NB4 (cell line): Measurements from ENCODE around the gene ATOX1.

Experiments
- DNase-seq: peaks from one replicate; pipeline ENCODE4 v3.0.0; 2010; ENCODE audit warnings: low read depth
- H3K4me3 ChIP-seq: one replicate; pipeline ENCODE4 v1.5.1; 2011; ENCODE audit warnings: mild to moderate bottlenecking, low read depth, low read length, moderate library complexity
- CTCF ChIP-seq: IDR thresholded peaks from one replicate; pipeline ENCODE4 v1.5.1; 2012; ENCODE audit warnings: low read depth, low read length
- MAX ChIP-seq: IDR thresholded peaks from 2 replicates; pipeline ENCODE4 v1.6.1; 2011; ENCODE audit warnings: low read depth, low read length
- MYC ChIP-seq: IDR thresholded peaks from 2 replicates; pipeline ENCODE4 v1.6.1; 2011; ENCODE audit warnings: low read depth, low read length
- POLR2A ChIP-seq: IDR thresholded peaks from 2 replicates; pipeline ENCODE4 v1.6.1; 2011; ENCODE audit warnings: mild to moderate bottlenecking; ENCODE audit not compliant: insufficient read length; ENCODE audit errors: extremely low read depth

The ATOX1 gene

DNA sequence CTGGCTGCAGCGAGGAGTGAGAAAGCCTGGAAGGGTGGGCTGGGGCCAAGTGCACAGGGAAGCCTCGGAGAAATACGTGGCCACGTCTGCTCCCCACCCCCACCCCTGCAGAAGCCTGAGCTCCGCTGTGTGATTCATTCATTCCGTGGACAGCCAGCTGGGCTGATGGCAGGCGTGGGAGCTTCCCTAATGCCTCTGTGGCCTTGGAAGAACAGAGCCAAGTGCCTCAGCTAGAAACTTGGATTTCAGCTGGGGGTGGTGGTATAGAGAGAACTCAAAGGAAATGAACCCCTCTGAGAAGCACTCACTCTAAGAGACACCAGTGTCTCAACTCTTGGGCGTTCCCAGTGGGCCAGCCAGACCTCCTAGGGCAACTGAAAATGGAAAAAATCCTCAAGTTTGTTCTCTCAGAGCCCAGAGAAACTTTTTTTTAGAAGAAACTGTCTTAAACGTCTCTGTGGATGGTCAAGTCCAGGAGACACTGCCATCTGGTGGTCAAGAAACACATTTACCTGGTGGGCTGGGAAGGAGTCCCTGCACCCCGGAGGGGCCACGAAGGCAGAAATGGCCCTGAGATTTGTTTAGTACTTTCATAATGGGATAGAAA, 18.0 kb downstream of the ATOX1 start:
- peak; percentile 59 for TF ChIP-seq CTCF
- TF ChIP-seq MAX, result no peak
- TF ChIP-seq MYC, result no peak
- TF ChIP-seq POLR2A, result no peak
- H3K4me3 ChIP-seq, result no peak overlapping the region
- DNase-seq, result peak; percentile 76

DNA sequence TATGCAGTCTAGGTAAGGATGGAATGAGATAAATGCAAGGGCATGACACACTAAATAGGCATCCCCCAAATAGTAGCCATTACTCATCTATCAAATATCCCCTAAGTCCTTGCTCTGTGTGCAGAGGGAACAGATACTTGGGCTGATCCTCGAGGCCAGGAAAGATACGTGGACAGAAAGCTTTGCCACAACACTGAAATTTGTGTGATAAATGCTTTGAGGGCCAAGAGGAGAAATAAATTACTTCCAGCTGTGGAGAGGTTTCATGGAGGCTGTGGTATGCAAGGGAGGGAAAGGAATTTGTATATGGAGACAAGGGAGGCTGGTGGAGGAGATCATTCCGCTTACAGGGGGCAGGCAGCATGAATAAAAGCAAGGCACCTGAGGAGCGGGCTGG, 18.5 kb downstream of the ATOX1 start:
- no peak overlapping the region for H3K4me3 ChIP-seq
- TF ChIP-seq MAX (no peak), CTCF (no peak), MYC (no peak), POLR2A (no peak)
- DNase-seq, result no peak

DNA sequence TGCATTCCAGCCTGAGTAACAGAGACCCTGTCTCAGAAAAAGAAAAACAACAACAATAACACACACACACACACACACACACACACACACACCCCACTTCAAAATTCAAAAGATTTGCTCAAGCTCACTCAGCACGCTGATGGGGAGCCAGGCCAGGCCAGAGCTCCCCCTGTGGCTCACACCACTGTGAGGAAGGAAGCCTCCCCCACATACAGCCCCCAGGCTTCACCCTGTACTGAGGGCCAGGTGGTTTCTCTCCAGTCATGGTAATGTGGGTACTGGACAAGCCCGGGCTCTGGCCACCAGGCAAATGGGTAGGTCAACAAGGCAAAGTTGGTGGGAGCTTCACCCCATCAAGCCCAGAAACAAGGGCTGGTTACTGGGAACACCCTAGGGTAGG, 19.0 kb downstream of the ATOX1 start:
- TF ChIP-seq MYC (no peak), POLR2A (no peak), MAX (no peak), CTCF (no peak)
- H3K4me3 ChIP-seq, result no peak overlapping the region
- peak; percentile 49 for DNase-seq

DNA sequence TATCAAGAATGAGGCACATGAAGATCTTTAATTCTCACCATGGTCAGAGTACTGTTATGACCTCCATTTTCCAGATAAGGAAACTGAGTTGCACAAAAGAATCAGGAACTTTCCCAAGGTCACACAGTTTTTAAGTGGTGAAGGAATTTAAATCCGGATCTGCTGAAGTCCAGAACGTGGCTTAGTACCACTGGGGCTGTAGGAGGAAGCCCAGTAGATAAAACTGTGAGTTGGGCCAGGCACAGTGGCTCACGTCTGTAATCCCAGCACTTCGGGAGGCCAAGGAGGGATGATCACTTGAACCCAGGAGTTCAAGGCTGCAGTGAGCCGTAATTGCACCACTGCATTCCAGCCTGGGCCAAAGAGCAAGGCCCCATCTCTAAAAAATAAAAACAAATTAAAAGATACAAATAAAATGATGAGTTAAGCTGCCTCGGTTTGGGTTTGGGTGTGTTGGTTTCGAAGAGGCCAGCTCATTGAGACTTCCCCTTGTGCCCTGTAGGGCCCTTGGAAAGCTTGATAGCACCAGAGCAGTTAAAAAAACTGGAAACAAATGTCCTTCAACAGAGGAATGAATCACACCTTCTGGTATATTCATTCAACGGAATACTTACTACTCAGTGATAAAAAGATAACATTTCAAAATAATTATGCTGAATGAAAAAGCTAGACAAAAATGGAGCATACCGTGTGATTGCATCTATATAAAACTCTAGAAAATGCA, 20.1 kb downstream of the ATOX1 start:
- DNase-seq, result no peak
- H3K4me3 ChIP-seq, result no peak overlapping the region
- no peak for TF ChIP-seq CTCF
- no peak for TF ChIP-seq MAX
- TF ChIP-seq MYC, result no peak
- no peak for TF ChIP-seq POLR2A

- TF ChIP-seq POLR2A (no peak), CTCF (no peak), MAX (no peak), MYC (no peak)
- no peak for DNase-seq
- H3K4me3 ChIP-seq, result no peak overlapping the region
These were observed 21.0 kb downstream of the ATOX1 start for GRCh38 chr5:151737431-151737830.
